ENCODE data around the gene OR5AC2.

DNA sequence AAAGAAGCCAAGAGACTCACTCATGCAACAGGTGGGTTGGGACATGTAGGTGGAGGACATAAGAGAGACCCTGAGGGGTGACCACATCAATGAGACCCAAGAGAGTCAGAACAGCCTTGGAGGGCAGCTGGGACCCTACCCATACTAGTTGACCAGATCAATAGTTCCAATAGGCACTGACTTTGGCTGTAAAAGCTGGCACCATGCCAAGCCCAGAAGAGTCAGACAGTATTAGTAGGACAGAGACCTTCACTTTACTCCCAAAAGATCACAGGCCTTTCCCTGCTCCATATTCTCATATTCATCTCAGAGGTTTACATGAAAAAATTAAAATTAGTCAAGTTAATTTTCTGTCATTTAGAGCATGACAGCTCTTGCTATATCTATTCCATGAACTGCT, 30.9 kb upstream of the OR5AC2 start:
- no peak for TF ChIP-seq POLR2A (IDR thresholded peaks at IDR 0.05)
- TF ChIP-seq, protein P1, sequence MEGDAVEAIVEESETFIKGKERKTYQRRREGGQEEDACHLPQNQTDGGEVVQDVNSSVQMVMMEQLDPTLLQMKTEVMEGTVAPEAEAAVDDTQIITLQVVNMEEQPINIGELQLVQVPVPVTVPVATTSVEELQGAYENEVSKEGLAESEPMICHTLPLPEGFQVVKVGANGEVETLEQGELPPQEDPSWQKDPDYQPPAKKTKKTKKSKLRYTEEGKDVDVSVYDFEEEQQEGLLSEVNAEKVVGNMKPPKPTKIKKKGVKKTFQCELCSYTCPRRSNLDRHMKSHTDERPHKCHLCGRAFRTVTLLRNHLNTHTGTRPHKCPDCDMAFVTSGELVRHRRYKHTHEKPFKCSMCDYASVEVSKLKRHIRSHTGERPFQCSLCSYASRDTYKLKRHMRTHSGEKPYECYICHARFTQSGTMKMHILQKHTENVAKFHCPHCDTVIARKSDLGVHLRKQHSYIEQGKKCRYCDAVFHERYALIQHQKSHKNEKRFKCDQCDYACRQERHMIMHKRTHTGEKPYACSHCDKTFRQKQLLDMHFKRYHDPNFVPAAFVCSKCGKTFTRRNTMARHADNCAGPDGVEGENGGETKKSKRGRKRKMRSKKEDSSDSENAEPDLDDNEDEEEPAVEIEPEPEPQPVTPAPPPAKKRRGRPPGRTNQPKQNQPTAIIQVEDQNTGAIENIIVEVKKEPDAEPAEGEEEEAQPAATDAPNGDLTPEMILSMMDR (IDR thresholded peaks at IDR 0.05) = no peak
- TF ChIP-seq POLR2AphosphoS5 (IDR thresholded peaks at IDR 0.05) = no peak

Data from suprapubic skin (tissue), 4 donors.